K562 (cell line): ENCODE data around the gene ITIH3. TPM values are rescaled to one million over a fixed set of nuclear protein-coding genes. Genes with fewer than 3 reads are reported as not detected.

Experiments used
- ATAC-seq: fragments of 200-7000 bp; cut with Tn5 transposase; 3 replicates; pipeline ENCODE4 v1.9.1; 2020; ENCODE audit warnings: moderate library complexity
- BruUV-seq: library from RNA; stranded (reverse); fragments of 400-500 nt; replicated peaks from 2 replicates; lab custom pipeline; 2021; lab: Mats Ljungman, UMichigan
- CTCF ChIA-PET: fragments of 300-600 bp; formaldehyde crosslinking; extraction: SDS; loops from one replicate; lab custom pipeline; 2021; ENCODE audit warnings: low intra/inter-chr PET ratio; lab: Yijun Ruan, JAX
- POLR2A ChIA-PET: fragments of 300-600, 350-650 bp; sonication (Branson Sonifier 250); formaldehyde crosslinking; extraction: SDS; loops from one replicate; lab custom pipeline; 2021; ENCODE audit warnings: antibody characterized with exemption, inconsistent platforms; lab: Yijun Ruan, JAX
- DNase-seq, 4 experiments: peaks; one replicate each; pipeline versions ENCODE4 v3.0.0 to v3.0.0-alpha.2; 2011 to 2018; ENCODE audit warnings: low spot score in 3 of 4, mixed read lengths in 3 of 4; ENCODE audit errors: extremely low read depth in 1 of 4
- FAIRE-seq: peaks from 2 replicates; lab custom pipeline; 2011; peaks lifted over from hg19 to GRCh38; lab: Jason Lieb, UNC
- H2AFZ ChIP-seq: 2 replicates; pipeline ENCODE4 v1.6.0; 2011; ENCODE audit warnings: low read depth, low read length, control low read depth, inconsistent platforms
- H3K27ac ChIP-seq: fragments of 200-600 bp; 3 replicates; pipeline ENCODE4 v1.8.0; 2011; ENCODE audit warnings: low read depth, mild to moderate bottlenecking, control low read depth, inconsistent platforms, low read length, moderate library complexity, mixed read lengths; ENCODE audit errors: extremely low read depth
- H3K27me3 ChIP-seq, 2 experiments: fragments of 300-600 bp in 1 of 2; 2 replicates in 1 of 2; 3 replicates in 1 of 2; pipeline versions ENCODE4 v1.6.0 to v1.8.0; 2011; ENCODE audit warnings: inconsistent platforms in 2 of 2, low read length in 2 of 2, mild to moderate bottlenecking in 1 of 2, mixed read lengths in 1 of 2, moderate library complexity in 1 of 2; ENCODE audit not compliant: control insufficient read depth in 2 of 2, insufficient read depth in 2 of 2
- H3K36me3 ChIP-seq: fragments of 300-600 bp; 3 replicates; pipeline ENCODE4 v1.8.0; 2011; ENCODE audit warnings: mild to moderate bottlenecking, low read length, inconsistent platforms; ENCODE audit not compliant: control insufficient read depth, insufficient read depth
- H3K4me1 ChIP-seq, 2 experiments: fragments of 200-600 bp in 1 of 2; replicated peaks in 1 of 2; 2 replicates in 1 of 2; 3 replicates in 1 of 2; pipeline versions ENCODE4 v1.5.1 to v1.8.0; 2011; ENCODE audit warnings: inconsistent platforms in 2 of 2, low read length in 2 of 2, mild to moderate bottlenecking in 1 of 2, mixed read lengths in 1 of 2, moderate library complexity in 1 of 2; ENCODE audit not compliant: control insufficient read depth in 2 of 2, insufficient read depth in 2 of 2
- H3K4me2 ChIP-seq: 2 replicates; pipeline ENCODE4 v1.6.1; 2011; ENCODE audit warnings: low read length, control low read depth, inconsistent platforms, mixed read lengths; ENCODE audit not compliant: insufficient read depth
- H3K4me3 ChIP-seq: fragments of 200-600 bp; sonication (generic), shearing (Covaris generic); 2 replicates; pipeline ENCODE4 v1.5.1; 2016; ENCODE audit warnings: control low read depth, inconsistent platforms
- H3K79me2 ChIP-seq: fragments of 200-600 bp; 3 replicates; pipeline ENCODE4 v1.8.0; 2011; ENCODE audit warnings: low read length, inconsistent platforms; ENCODE audit not compliant: control insufficient read depth, insufficient read depth
- H3K9ac ChIP-seq, 2 experiments: 2 replicates each; pipeline versions ENCODE4 v1.6.0 to v1.6.1; 2011; ENCODE audit warnings: low read depth in 2 of 2, low read length in 2 of 2, control low read depth in 1 of 2, inconsistent platforms in 1 of 2, mild to moderate bottlenecking in 1 of 2, mixed read lengths in 1 of 2; ENCODE audit not compliant: insufficient read depth in 1 of 2
- H3K9me1 ChIP-seq: one replicate; pipeline ENCODE4 v1.6.0; 2011; ENCODE audit warnings: inconsistent platforms, mild to moderate bottlenecking, low read length, moderate library complexity; ENCODE audit not compliant: control insufficient read depth, insufficient read depth
- H3K9me3 ChIP-seq: replicated peaks from 2 replicates; pipeline ENCODE4 v1.5.1; 2011; ENCODE audit warnings: low read depth, low read length, inconsistent platforms; ENCODE audit not compliant: control insufficient read depth, insufficient read depth
- H4K20me1 ChIP-seq: replicated peaks from 2 replicates; pipeline ENCODE4 v1.6.1; 2011; ENCODE audit warnings: low read length, inconsistent platforms, mixed read lengths; ENCODE audit not compliant: control insufficient read depth, insufficient read depth
- MTF1 ChIP-seq: fragments of 250-450 bp; sonication (Bioruptor Pico); IDR thresholded peaks from 2 replicates; pipeline ENCODE4 v1.9.0; 2021; ENCODE audit warnings: moderate library complexity, mild to moderate bottlenecking, inconsistent platforms, borderline replicate concordance
- SMARCA5 ChIP-seq: fragments of 450-650 bp; IDR thresholded peaks from 2 replicates; pipeline ENCODE4 v1.6.1; 2016
- SRSF1 ChIP-seq: fragments of 200-400 bp; formaldehyde crosslinking; IDR thresholded peaks from 2 replicates; pipeline ENCODE4 v1.6.1; 2017; ENCODE audit warnings: mild to moderate bottlenecking, low read depth, low read length, moderate library complexity
- ZNF780A ChIP-seq: fragments of 250-450 bp; sonication (Bioruptor Pico); IDR thresholded peaks from 2 replicates; pipeline ENCODE4 v1.5.0; 2021; ENCODE audit warnings: mild to moderate bottlenecking
- WGBS: fragments of 100-300 bp; shearing (Covaris generic); methylation state at CpG from one replicate; pipeline ENCODE4 v1.1.6; 2016; ENCODE audit warnings: low coverage, mixed read lengths; ENCODE audit not compliant: insufficient coverage; ENCODE audit errors: missing lambda C conversion rate; 5-methylcytosine and 5-hydroxymethylcytosine counted together
- in situ Hi-C: fragments of 300-500 bp; cut with MboI; formaldehyde crosslinking; loops from 4 replicates; pipeline ENCODE4 v1.15.0; 2018; ENCODE audit warnings: inconsistent platforms, mixed read lengths
- intact Hi-C: fragments of 100-400 bp; cut with micrococcal nuclease; formaldehyde crosslinking; loops from 2 replicates; pipeline ENCODE4 v1.14.2; 2022
- polyA plus RNA-seq, 8 experiments: library from polyadenylated mRNA; depleted of rRNA in 4 of 8; stranded (reverse) in 5 of 8; unstranded in 3 of 8; fragments of >200 nt; fragmentation: Nextera tagmentation in 2 of 8; fragmentation: Illumina TruSeq in 1 of 8; extraction: Ambion mirVana in 2 of 8; extraction: Trizol in 1 of 8; gene quantifications; 2 replicates each; pipeline versions ENCODE4 v1.2.1 to v1.2.3, GENCODE V29; 2011 to 2014; ENCODE audit warnings: inconsistent platforms in 1 of 8, missing spikeins in 1 of 8
- total RNA-seq, 7 experiments: library from RNA; depleted of rRNA in 6 of 7; stranded (reverse); fragments of >200 nt in 6 of 7; fragmentation: Illumina TruSeq in 2 of 7; extraction: Trizol in 2 of 7; gene quantifications; 2 replicates each; pipeline versions ENCODE4 v1.2.1 to v1.2.3, GENCODE V29; 2011 to 2021; ENCODE audit warnings: low replicate concordance in 1 of 7
- TF ChIP-seq, protein P1 (sequence below): fragments of 200-800 bp; sonication (Bioruptor generic); IDR thresholded peaks from 2 replicates; pipeline ENCODE4 v1.6.1; 2017; ENCODE audit warnings: missing genetic modification characterization, missing compliant biosample characterization
- TF ChIP-seq, protein P2 (sequence below), 3 experiments: IDR thresholded peaks in 2 of 3; conservative IDR thresholded peaks in 1 of 3; 2 replicates each; pipeline ENCODE4 v1.5.1; 2011 to 2012; ENCODE audit warnings: low read length in 3 of 3, mild to moderate bottlenecking in 3 of 3, control low read depth in 2 of 3, improper control_type of control experiment in 1 of 3, inconsistent platforms in 1 of 3, low read depth in 1 of 3, mixed read lengths in 1 of 3, moderate library complexity in 1 of 3; ENCODE audit not compliant: insufficient read depth in 2 of 3

ITIH3 gene
- total and polyA plus RNA-seq, 9 of the 15 experiments (the other 6 are each of a cell fraction or from before 2014, with no cell fraction given): 0.07 to 0.35 TPM; not detected in 7

DNA sequence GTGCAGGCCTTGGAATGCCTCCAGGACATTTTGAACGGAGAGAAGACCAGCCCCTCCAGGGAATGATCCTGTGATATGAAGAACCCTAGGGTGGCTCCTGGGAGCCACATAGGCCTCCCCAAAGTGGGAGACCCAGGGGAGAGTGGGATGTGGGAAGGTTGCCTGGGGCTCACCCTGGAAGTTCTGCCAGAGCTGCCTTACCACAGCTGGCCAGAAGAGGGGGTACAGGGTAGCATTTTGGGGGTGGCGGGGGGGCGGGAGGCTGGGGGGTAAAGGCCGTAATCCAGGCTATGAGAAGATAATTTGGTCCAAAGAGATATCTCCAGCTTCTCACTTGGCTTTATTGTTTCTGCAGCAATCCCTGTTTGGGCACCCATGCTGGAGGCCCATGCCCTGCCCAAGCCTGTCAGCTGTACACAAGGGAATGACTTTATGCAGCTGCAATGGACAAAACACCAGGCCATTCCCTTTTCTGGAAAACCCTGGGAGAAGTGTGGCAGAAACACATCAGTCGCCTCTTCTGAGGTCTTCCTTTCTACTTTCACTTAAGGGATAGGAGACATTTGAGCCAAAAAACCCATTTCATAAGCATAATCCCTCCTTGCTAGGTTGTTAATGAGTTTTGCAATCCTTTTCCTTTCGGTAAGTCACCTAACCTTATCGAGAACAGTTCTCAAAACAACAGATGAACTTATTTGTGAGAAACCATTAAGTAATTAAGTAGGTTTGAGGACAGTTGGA lies 51.3 kb downstream of the ITIH3 start:
- no peak for TF ChIP-seq SRSF1
- no peak for TF ChIP-seq MTF1 (CRISPR knock-in tag)
- TF ChIP-seq, protein P1, sequence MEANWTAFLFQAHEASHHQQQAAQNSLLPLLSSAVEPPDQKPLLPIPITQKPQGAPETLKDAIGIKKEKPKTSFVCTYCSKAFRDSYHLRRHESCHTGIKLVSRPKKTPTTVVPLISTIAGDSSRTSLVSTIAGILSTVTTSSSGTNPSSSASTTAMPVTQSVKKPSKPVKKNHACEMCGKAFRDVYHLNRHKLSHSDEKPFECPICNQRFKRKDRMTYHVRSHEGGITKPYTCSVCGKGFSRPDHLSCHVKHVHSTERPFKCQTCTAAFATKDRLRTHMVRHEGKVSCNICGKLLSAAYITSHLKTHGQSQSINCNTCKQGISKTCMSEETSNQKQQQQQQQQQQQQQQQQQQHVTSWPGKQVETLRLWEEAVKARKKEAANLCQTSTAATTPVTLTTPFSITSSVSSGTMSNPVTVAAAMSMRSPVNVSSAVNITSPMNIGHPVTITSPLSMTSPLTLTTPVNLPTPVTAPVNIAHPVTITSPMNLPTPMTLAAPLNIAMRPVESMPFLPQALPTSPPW (CRISPR knock-in tag): peak; percentile 63
- TF ChIP-seq ZNF780A (CRISPR knock-in tag): no peak
- TF ChIP-seq, protein P2, sequence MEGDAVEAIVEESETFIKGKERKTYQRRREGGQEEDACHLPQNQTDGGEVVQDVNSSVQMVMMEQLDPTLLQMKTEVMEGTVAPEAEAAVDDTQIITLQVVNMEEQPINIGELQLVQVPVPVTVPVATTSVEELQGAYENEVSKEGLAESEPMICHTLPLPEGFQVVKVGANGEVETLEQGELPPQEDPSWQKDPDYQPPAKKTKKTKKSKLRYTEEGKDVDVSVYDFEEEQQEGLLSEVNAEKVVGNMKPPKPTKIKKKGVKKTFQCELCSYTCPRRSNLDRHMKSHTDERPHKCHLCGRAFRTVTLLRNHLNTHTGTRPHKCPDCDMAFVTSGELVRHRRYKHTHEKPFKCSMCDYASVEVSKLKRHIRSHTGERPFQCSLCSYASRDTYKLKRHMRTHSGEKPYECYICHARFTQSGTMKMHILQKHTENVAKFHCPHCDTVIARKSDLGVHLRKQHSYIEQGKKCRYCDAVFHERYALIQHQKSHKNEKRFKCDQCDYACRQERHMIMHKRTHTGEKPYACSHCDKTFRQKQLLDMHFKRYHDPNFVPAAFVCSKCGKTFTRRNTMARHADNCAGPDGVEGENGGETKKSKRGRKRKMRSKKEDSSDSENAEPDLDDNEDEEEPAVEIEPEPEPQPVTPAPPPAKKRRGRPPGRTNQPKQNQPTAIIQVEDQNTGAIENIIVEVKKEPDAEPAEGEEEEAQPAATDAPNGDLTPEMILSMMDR (IDR thresholded peaks at IDR 0.05 in 2 of 3, conservative IDR thresholded peaks at IDR 0.05 in 1 of 3; ENCODE audit: insufficient read depth in 2 of 3, low read depth in 1 of 3, low read length in 3 of 3): peak; percentile 33 to 43 (median 34); a peak in 3 of 6 replicates
- no peak for TF ChIP-seq SMARCA5
- in situ Hi-C loops (loop anchor here (10.0 kb wide), 1 partner anchor 229 kb away; no protein-coding TSS in a partner anchor), intact Hi-C loops (no loop called here)
- Histone ChIP-seq H3K9me1 (no peaks in the 10 kb centered on the region), H3K36me3 (no peaks in the 10 kb centered on the region), H3K27ac (no peak overlapping the region), H3K4me1 (no peaks in the 10 kb centered on the region), H3K4me2 (no peak overlapping the region), H3K27me3 (no peaks in the 10 kb centered on the region), H3K79me2 (no peaks in the 10 kb centered on the region), H3K4me3 (no peak overlapping the region), H3K9me3 (no peaks in the 10 kb centered on the region), H2AFZ (no peak overlapping the region), H4K20me1 (no peaks in the 10 kb centered on the region), H3K9ac (no peak overlapping the region)
- ATAC-seq (peak; percentile 79), FAIRE-seq (no peak), DNase-seq (peak; percentile 15 to 52 (median 50))
- ChIA-PET CTCF (interaction anchor here (0.6 kb wide), 1 partner anchor 104 kb away, joined by 3 read pairs; no protein-coding TSS in a partner anchor), POLR2A (interaction anchor here (0.6 to 1.2 kb wide), 2 partner anchors 11 to 25 kb away, joined by 3 read pairs; partner anchors contain the start of gene MUSTN1)
- 31% methylated on average over 4 of the region's 7 CpGs for WGBS
- BruUV-seq: no TSS peak
